Measurements from ENCODE around the gene POFUT2. TPM values are rescaled to one million over a fixed set of nuclear protein-coding genes. Genes with fewer than 3 reads are reported as not detected.

Gene POFUT2
- total and polyA plus RNA-seq, 4 donors: 17.9 to 35.7 (median 26.1) TPM

GRCh38 chr21:45234127-45234526, 53.6 kb downstream of the POFUT2 start:
- H3K27me3 ChIP-seq (ENCODE audit: control insufficient read depth in 3 of 3, insufficient read depth in 3 of 3, low read length in 2 of 3): no peaks in the 10 kb centered on the region
- H3K27ac ChIP-seq (ENCODE audit: low read depth in 1 of 2, low read length in 1 of 2): no peak overlapping the region
- TF ChIP-seq CTCF (IDR thresholded peaks at IDR 0.05; ENCODE audit: control extremely low read depth, extremely low read depth): no peak
- no peak for ATAC-seq (ENCODE audit: insufficient read depth, low FRiP score)
- H3K4me3 ChIP-seq: no peak overlapping the region
- 80 to 84% methylated on average over 28 of the region's 28 CpGs for WGBS, 2 donors
- H3K9ac ChIP-seq (ENCODE audit: insufficient read depth in 1 of 2, low read length in 2 of 2): no peak overlapping the region
- H3K9me3 ChIP-seq (ENCODE audit: control insufficient read depth in 4 of 4, insufficient read depth in 3 of 4, low read length in 3 of 4): peaks cover 0 to 2% (median 0%) of the 10 kb centered on the region in 4 donors
- no peaks in the 10 kb centered on the region for H3K36me3 ChIP-seq (ENCODE audit: control insufficient read depth in 4 of 4, insufficient read depth in 4 of 4, low read length in 4 of 4)
- peaks cover 0 to 1% (median 0%) of the 10 kb centered on the region in 5 donors for H3K4me1 ChIP-seq (ENCODE audit: control insufficient read depth in 5 of 5, insufficient read depth in 5 of 5, low read length in 5 of 5)
- DNase-seq: no peak

- peaks cover 0 to 2% (median 0%) of the 10 kb centered on the region in 4 donors for H3K9me3 ChIP-seq (ENCODE audit: control insufficient read depth in 4 of 4, insufficient read depth in 3 of 4, low read length in 3 of 4)
- H3K27ac ChIP-seq (ENCODE audit: low read depth in 1 of 2, low read length in 1 of 2): no peak overlapping the region
- peaks cover 0 to 4% (median 0%) of the 10 kb centered on the region in 3 donors for H3K27me3 ChIP-seq (ENCODE audit: control insufficient read depth in 3 of 3, insufficient read depth in 3 of 3, low read length in 2 of 3)
- no peak overlapping the region for H3K4me3 ChIP-seq
- H3K36me3 ChIP-seq (ENCODE audit: control insufficient read depth in 4 of 4, insufficient read depth in 4 of 4, low read length in 4 of 4): no peaks in the 10 kb centered on the region
- ATAC-seq (ENCODE audit: insufficient read depth, low FRiP score) (no peak), DNase-seq (no peak)
- TF ChIP-seq CTCF (IDR thresholded peaks at IDR 0.05; ENCODE audit: control extremely low read depth, extremely low read depth): no peak
- peaks cover 0 to 3% (median 0%) of the 10 kb centered on the region in 5 donors for H3K4me1 ChIP-seq (ENCODE audit: control insufficient read depth in 5 of 5, insufficient read depth in 5 of 5, low read length in 5 of 5)
- H3K9ac ChIP-seq (ENCODE audit: insufficient read depth in 1 of 2, low read length in 2 of 2): no peak overlapping the region
- 85 to 86% methylated on average over 3 of the region's 3 CpGs for WGBS, 2 donors
These were observed 56.0 kb downstream of the POFUT2 start for GRCh38 chr21:45231705-45232104.

DNA sequence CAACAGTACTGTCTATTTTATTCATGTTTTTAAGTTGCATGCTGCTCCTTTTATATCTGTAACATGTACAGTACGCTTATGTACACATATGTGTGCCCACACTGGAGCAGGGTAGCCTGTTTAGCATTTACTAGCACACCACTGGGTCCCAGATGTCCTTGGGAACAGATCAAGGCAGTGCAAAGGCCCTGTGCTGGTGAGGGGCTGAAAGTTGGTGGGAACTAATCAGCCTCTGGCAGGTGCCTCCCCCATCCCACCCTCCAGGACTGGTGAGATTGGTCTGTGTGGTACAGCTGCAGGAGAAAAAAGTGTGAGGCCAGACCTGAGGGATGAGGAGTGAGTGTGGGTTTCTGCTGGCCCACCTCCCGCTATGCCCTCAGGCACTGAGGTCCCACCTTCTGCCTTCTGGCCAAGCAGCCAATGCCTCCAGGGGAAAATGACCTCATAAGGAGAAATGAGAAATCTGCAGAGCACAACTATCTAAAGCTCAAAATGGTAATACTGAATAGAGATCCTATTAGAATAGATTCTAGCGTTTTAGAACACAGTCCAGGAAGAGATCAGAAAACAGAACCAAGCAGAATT, 58.9 kb downstream of the POFUT2 start:
- no peak for TF ChIP-seq CTCF (IDR thresholded peaks at IDR 0.05; ENCODE audit: control extremely low read depth, extremely low read depth)
- peaks cover 0 to 1% (median 0%) of the 10 kb centered on the region in 4 donors for H3K36me3 ChIP-seq (ENCODE audit: control insufficient read depth in 4 of 4, insufficient read depth in 4 of 4, low read length in 4 of 4)
- WGBS, 2 donors: 89 to 93% methylated on average over 3 of the region's 3 CpGs
- ATAC-seq (ENCODE audit: insufficient read depth, low FRiP score) (no peak), DNase-seq (no peak)
- peaks cover 0 to 2% (median 0%) of the 10 kb centered on the region in 5 donors for H3K4me1 ChIP-seq (ENCODE audit: control insufficient read depth in 5 of 5, insufficient read depth in 5 of 5, low read length in 5 of 5)
- H3K27me3 ChIP-seq (ENCODE audit: control insufficient read depth in 3 of 3, insufficient read depth in 3 of 3, low read length in 2 of 3): peaks cover 0 to 4% (median 0%) of the 10 kb centered on the region in 3 donors
- no peaks in the 10 kb centered on the region for H3K9me3 ChIP-seq (ENCODE audit: control insufficient read depth in 4 of 4, insufficient read depth in 3 of 4, low read length in 3 of 4)
- no peak overlapping the region for H3K27ac ChIP-seq (ENCODE audit: low read depth in 1 of 2, low read length in 1 of 2)
- no peak overlapping the region for H3K4me3 ChIP-seq
- H3K9ac ChIP-seq (ENCODE audit: insufficient read depth in 1 of 2, low read length in 2 of 2): no peak overlapping the region
